Progenitor cell of endocrine pancreas (in vitro differentiated cells): ENCODE results near the gene KCNIP1. TPM values are rescaled to one million over a fixed set of nuclear protein-coding genes. Genes with fewer than 3 reads are reported as not detected.

Source experiments
- DNase-seq: peaks from one replicate; pipeline ENCODE4 v3.0.0; 2021; ENCODE audit warnings: low spot score; ENCODE audit not compliant: unreplicated experiment
- H3K27ac Mint-ChIP-seq: 2 replicates; pipeline ENCODE4 v1.8.0; 2021; ENCODE audit warnings: mild to moderate bottlenecking, moderate library complexity, mixed read lengths
- H3K27me3 Mint-ChIP-seq: 2 replicates; pipeline ENCODE4 v1.8.0; 2021; ENCODE audit warnings: mixed read lengths
- H3K36me3 Mint-ChIP-seq: 2 replicates; pipeline ENCODE4 v1.8.0; 2022; ENCODE audit warnings: mixed read lengths; ENCODE audit not compliant: insufficient read depth
- H3K4me1 Mint-ChIP-seq: 2 replicates; pipeline ENCODE4 v1.8.0; 2021; ENCODE audit warnings: low read depth, mixed read lengths
- H3K4me3 Mint-ChIP-seq: 2 replicates; pipeline ENCODE4 v1.8.0; 2021; ENCODE audit warnings: low read depth, mild to moderate bottlenecking, moderate library complexity, mixed read lengths
- H3K9me3 Mint-ChIP-seq: 2 replicates; pipeline ENCODE4 v1.8.0; 2021; ENCODE audit warnings: low read depth, mixed read lengths
- CTCF ChIP-seq: fragments of 200-600 bp; sonication (generic); IDR thresholded peaks from one replicate; pipeline ENCODE4 v1.5.0; 2021; ENCODE audit warnings: antibody characterized with exemption, mild to moderate bottlenecking; ENCODE audit not compliant: unreplicated experiment
- total RNA-seq: library from RNA; stranded (reverse); gene quantifications from 2 replicates; pipeline ENCODE4 v1.2.1, GENCODE V29; 2021

Gene KCNIP1
- total RNA-seq, 1 donor from 2014 or later: 18.2 TPM

GRCh38 chr5:170473642-170474041 is 30.2 kb upstream of the KCNIP1 start:
- H3K4me3 Mint-ChIP-seq: no peak overlapping the region
- no peaks in the 10 kb centered on the region for H3K36me3 Mint-ChIP-seq
- peaks cover 9% of the 10 kb centered on the region for H3K27me3 Mint-ChIP-seq
- no peak overlapping the region for H3K27ac Mint-ChIP-seq
- H3K9me3 Mint-ChIP-seq: no peaks in the 10 kb centered on the region
- H3K4me1 Mint-ChIP-seq: peaks cover 1% of the 10 kb centered on the region
- TF ChIP-seq CTCF: no peak
- DNase-seq: no peak

GRCh38 chr5:170474489-170475274 is 29.1 kb upstream of the KCNIP1 start:
- H3K27ac Mint-ChIP-seq: no peak overlapping the region
- TF ChIP-seq CTCF: no peak
- DNase-seq: no peak
- H3K36me3 Mint-ChIP-seq: no peaks in the 10 kb centered on the region
- no peak overlapping the region for H3K4me3 Mint-ChIP-seq
- no peaks in the 10 kb centered on the region for H3K9me3 Mint-ChIP-seq
- H3K4me1 Mint-ChIP-seq: peaks cover 8% of the 10 kb centered on the region
- H3K27me3 Mint-ChIP-seq: peaks cover 5% of the 10 kb centered on the region

- Mint-ChIP-seq H3K9me3 (no peaks in the 10 kb centered on the region), H3K27ac (no peak overlapping the region), H3K36me3 (no peaks in the 10 kb centered on the region), H3K4me1 (peaks cover 16% of the 10 kb centered on the region), H3K27me3 (peaks cover 2% of the 10 kb centered on the region), H3K4me3 (no peak overlapping the region)
- DNase-seq: no peak
- no peak for TF ChIP-seq CTCF
Observed at GRCh38 chr5:170475294-170476000, 28.4 kb upstream of the KCNIP1 start.

GRCh38 chr5:170476704-170477103 is 27.1 kb upstream of the KCNIP1 start:
- Mint-ChIP-seq H3K4me1 (peaks cover 21% of the 10 kb centered on the region), H3K9me3 (no peaks in the 10 kb centered on the region), H3K4me3 (no peak overlapping the region), H3K27ac (no peak overlapping the region), H3K27me3 (no peaks in the 10 kb centered on the region), H3K36me3 (no peaks in the 10 kb centered on the region)
- no peak for DNase-seq
- no peak for TF ChIP-seq CTCF

GRCh38 chr5:170477906-170478305 is 25.9 kb upstream of the KCNIP1 start:
- peaks cover 21% of the 10 kb centered on the region for H3K4me1 Mint-ChIP-seq
- H3K36me3 Mint-ChIP-seq: no peaks in the 10 kb centered on the region
- TF ChIP-seq CTCF: no peak
- H3K9me3 Mint-ChIP-seq: no peaks in the 10 kb centered on the region
- DNase-seq: no peak
- no peak overlapping the region for H3K27ac Mint-ChIP-seq
- H3K27me3 Mint-ChIP-seq: no peaks in the 10 kb centered on the region
- H3K4me3 Mint-ChIP-seq: no peak overlapping the region
